GM12878 (cell line): Measurements from ENCODE around the gene CCR2. TPM values are rescaled to one million over a fixed set of nuclear protein-coding genes. Genes with fewer than 3 reads are reported as not detected.

Experiments used
- ATAC-seq: fragments of 200-7000 bp; cut with Tn5 transposase; 3 replicates; pipeline ENCODE4 v1.9.1; 2020; ENCODE audit warnings: mild to moderate bottlenecking, moderate library complexity
- BruUV-seq: library from RNA; stranded (reverse); fragments of 400-500 nt; replicated peaks from 2 replicates; lab custom pipeline; 2021; lab: Mats Ljungman, UMichigan
- CTCF ChIA-PET: fragments of 300-600 bp; sonication (Branson Sonifier 250); formaldehyde crosslinking; extraction: SDS; loops from one replicate; lab custom pipeline; 2021; ENCODE audit warnings: inconsistent platforms; lab: Yijun Ruan, JAX
- POLR2A ChIA-PET: fragments of 350-600 bp; formaldehyde crosslinking; extraction: SDS; loops from one replicate; lab custom pipeline; 2021; ENCODE audit warnings: inconsistent platforms; lab: Charles Lee
- RAD21 ChIA-PET: fragments of 300-600 bp; sonication (Branson Sonifier 250); formaldehyde crosslinking; loops from one replicate; lab custom pipeline; 2023; ENCODE audit warnings: antibody characterized with exemption; ENCODE audit not compliant: unreplicated experiment; lab: Charles Lee
- SMC1A ChIA-PET: fragments of 300-600 bp; sonication (Branson Sonifier 250); formaldehyde crosslinking; loops from one replicate; lab custom pipeline; 2023; ENCODE audit not compliant: unreplicated experiment, uncharacterized antibody; lab: Charles Lee
- DNase-seq: peaks from one replicate; pipeline ENCODE4 v3.0.0-alpha.2; 2011; ENCODE audit warnings: low read depth, low spot score
- FAIRE-seq: peaks from 3 replicates; lab custom pipeline; 2011; peaks lifted over from hg19 to GRCh38; lab: Jason Lieb, UNC
- H2AFZ ChIP-seq: 2 replicates; pipeline ENCODE4 v1.6.0; 2011; ENCODE audit warnings: low read depth, low read length, control low read depth; ENCODE audit not compliant: control insufficient read depth
- H3K27ac ChIP-seq: 2 replicates; pipeline ENCODE4 v1.5.1; 2011; ENCODE audit warnings: control low read depth; ENCODE audit not compliant: control insufficient read depth, insufficient read depth
- H3K27me3 ChIP-seq, 2 experiments: replicated peaks in 1 of 2; 2 replicates each; pipeline versions ENCODE4 v1.6.0 to v1.6.1; 2011; ENCODE audit warnings: low read length in 1 of 2; ENCODE audit not compliant: control insufficient read depth in 2 of 2, insufficient read depth in 2 of 2
- H3K36me3 ChIP-seq, 2 experiments: 2 replicates each; pipeline ENCODE4 v1.5.1; 2011; ENCODE audit warnings: low read length in 1 of 2; ENCODE audit not compliant: control insufficient read depth in 2 of 2, insufficient read depth in 2 of 2
- H3K4me1 ChIP-seq: 2 replicates; pipeline ENCODE4 v1.6.1; 2011; ENCODE audit warnings: mild to moderate bottlenecking, low read length, moderate library complexity, mixed read lengths; ENCODE audit not compliant: control insufficient read depth, insufficient read depth
- H3K4me2 ChIP-seq: 2 replicates; pipeline ENCODE4 v1.6.0; 2011; ENCODE audit warnings: control low read depth; ENCODE audit not compliant: control insufficient read depth, insufficient read depth
- H3K4me3 ChIP-seq: fragments of 200-600 bp; sonication (generic); 2 replicates; pipeline ENCODE4 v1.5.1; 2016
- H3K79me2 ChIP-seq: 2 replicates; pipeline ENCODE4 v1.6.0; 2011; ENCODE audit warnings: low read length; ENCODE audit not compliant: control insufficient read depth, insufficient read depth
- H3K9ac ChIP-seq: 2 replicates; pipeline ENCODE4 v1.8.0; 2011; ENCODE audit warnings: low read length, control low read depth, mixed read lengths; ENCODE audit not compliant: control insufficient read depth, insufficient read depth
- H3K9me3 ChIP-seq: replicated peaks from 3 replicates; pipeline ENCODE4 v1.5.1; 2011; ENCODE audit warnings: mild to moderate bottlenecking, low read length; ENCODE audit not compliant: control insufficient read depth, insufficient read depth
- H4K20me1 ChIP-seq: 2 replicates; pipeline ENCODE4 v1.6.0; 2011; ENCODE audit not compliant: control insufficient read depth, insufficient read depth
- ATF7 ChIP-seq: fragments of 450-650 bp; IDR thresholded peaks from 2 replicates; pipeline ENCODE4 v1.6.1; 2016; ENCODE audit warnings: low read depth, mild to moderate bottlenecking
- BCL11A ChIP-seq: IDR thresholded peaks from 2 replicates; pipeline ENCODE4 v1.6.1; 2011; ENCODE audit warnings: low read depth, low read length
- CBFB ChIP-seq: IDR thresholded peaks from 2 replicates; pipeline ENCODE4 v1.6.1; 2016; ENCODE audit warnings: antibody characterized with exemption, low read depth
- EP300 ChIP-seq, 2 experiments: fragments of 150-350 bp in 1 of 2; IDR thresholded peaks; 2 replicates each; pipeline ENCODE4 v1.6.1; 2011 to 2012; ENCODE audit warnings: low read depth in 2 of 2, low read length in 2 of 2, borderline replicate concordance in 1 of 2, improper control_type of control experiment in 1 of 2, inconsistent platforms in 1 of 2; ENCODE audit not compliant: control insufficient read depth in 1 of 2
- ETV6 ChIP-seq, 2 experiments: fragments of 450-650 bp in 1 of 2; IDR thresholded peaks in 1 of 2; conservative IDR thresholded peaks in 1 of 2; 2 replicates each; pipeline ENCODE4 v1.6.1; 2014; ENCODE audit warnings: antibody characterized with exemption in 1 of 2, borderline replicate concordance in 1 of 2, low read depth in 1 of 2, mild to moderate bottlenecking in 1 of 2, moderate library complexity in 1 of 2
- IKZF1 ChIP-seq: fragments of 450-650 bp; conservative IDR thresholded peaks from 2 replicates; pipeline ENCODE4 v1.6.1; 2017; ENCODE audit warnings: antibody characterized with exemption, mild to moderate bottlenecking
- IKZF2 ChIP-seq, 2 experiments: fragments of 450-650 bp; IDR thresholded peaks; 2 replicates each; pipeline ENCODE4 v1.6.1; 2017; ENCODE audit warnings: mild to moderate bottlenecking in 2 of 2, moderate library complexity in 2 of 2
- IRF4 ChIP-seq: IDR thresholded peaks from 2 replicates; pipeline ENCODE4 v1.6.1; 2011; ENCODE audit warnings: low read depth, low read length
- LARP7 ChIP-seq: fragments of 450-650 bp; IDR thresholded peaks from 2 replicates; pipeline ENCODE4 v1.6.1; 2017; ENCODE audit warnings: mild to moderate bottlenecking
- MEF2A ChIP-seq: IDR thresholded peaks from 2 replicates; pipeline ENCODE4 v1.6.1; 2011; ENCODE audit warnings: low read depth, mild to moderate bottlenecking, low read length, moderate library complexity; ENCODE audit not compliant: insufficient read depth
- MTA3 ChIP-seq: IDR thresholded peaks from 2 replicates; pipeline ENCODE4 v1.6.1; 2012; ENCODE audit warnings: low read length, inconsistent platforms, borderline replicate concordance
- NFIC ChIP-seq: IDR thresholded peaks from 2 replicates; pipeline ENCODE4 v1.6.1; 2012; ENCODE audit warnings: low read depth, mild to moderate bottlenecking, inconsistent platforms, low read length, moderate library complexity
- NR2F1 ChIP-seq: fragments of 450-650 bp; conservative IDR thresholded peaks from 2 replicates; pipeline ENCODE4 v1.6.1; 2017; ENCODE audit warnings: mild to moderate bottlenecking
- PAX5 ChIP-seq: IDR thresholded peaks from 2 replicates; pipeline ENCODE4 v1.6.1; 2011; ENCODE audit warnings: low read depth, low read length, borderline replicate concordance
- POLR2A ChIP-seq: IDR thresholded peaks from 2 replicates; pipeline ENCODE4 v1.6.1; 2011; ENCODE audit warnings: low read depth, mild to moderate bottlenecking, low read length
- SRF ChIP-seq, 2 experiments: IDR thresholded peaks; 2 replicates each; pipeline ENCODE4 v1.6.1; 2011; ENCODE audit warnings: low read depth in 2 of 2, low read length in 2 of 2, mild to moderate bottlenecking in 1 of 2, moderate library complexity in 1 of 2
- ZBED1 ChIP-seq: IDR thresholded peaks from 2 replicates; pipeline ENCODE4 v1.6.1; 2016; ENCODE audit warnings: borderline replicate concordance
- WGBS: methylation state at CpG from one replicate; pipeline ENCODE4 v1.1.6; 2016; ENCODE audit warnings: low lambda C conversion rate; ENCODE audit not compliant: insufficient replicate concordance, insufficient coverage; ENCODE audit errors: missing lambda C conversion rate; 5-methylcytosine and 5-hydroxymethylcytosine counted together
- in situ Hi-C: fragments of 300-500 bp; cut with MboI; formaldehyde crosslinking; loops from 9 replicates; pipeline ENCODE4 v1.14.3; 2018; ENCODE audit warnings: mixed read lengths
- intact Hi-C: fragments of 100-400 bp; cut with micrococcal nuclease; formaldehyde crosslinking; loops from one replicate; pipeline ENCODE4 v1.14.2; 2022; ENCODE audit not compliant: unreplicated experiment
- polyA plus RNA-seq, 11 experiments: library from polyadenylated mRNA; depleted of rRNA in 4 of 11; unstranded in 6 of 11; stranded (reverse) in 5 of 11; fragments of >200 nt; fragmentation: Nextera tagmentation in 4 of 11; fragmentation: Illumina TruSeq in 1 of 11; extraction: Ambion mirVana in 4 of 11; extraction: Trizol in 1 of 11; gene quantifications; 1 replicate in 1 of 11; 2 replicates in 10 of 11; pipeline versions ENCODE4 v1.2.1 to v1.2.3, GENCODE V29; 2011 to 2016; ENCODE audit warnings: inconsistent platforms in 2 of 11, missing spikeins in 2 of 11, low read depth in 1 of 11
- total RNA-seq, 4 experiments: library from RNA; depleted of rRNA in 3 of 4; stranded (reverse); fragments of >200 nt in 3 of 4; fragmentation: Illumina TruSeq in 1 of 4; extraction: Trizol in 1 of 4; gene quantifications; 2 replicates each; pipeline versions ENCODE4 v1.2.1 to v1.2.3, GENCODE V29; 2013 to 2021
- TF ChIP-seq, protein P1 (sequence below): IDR thresholded peaks from 2 replicates; pipeline ENCODE4 v1.6.1; 2012; ENCODE audit warnings: low read length, inconsistent platforms
- TF ChIP-seq, protein P2 (sequence below): fragments of 450-650 bp; IDR thresholded peaks from 2 replicates; pipeline ENCODE4 v1.6.1; 2017; ENCODE audit warnings: mild to moderate bottlenecking, low read depth, inconsistent platforms; ENCODE audit not compliant: poor library complexity, severe bottlenecking

Gene CCR2
- total and polyA plus RNA-seq, 10 of the 15 experiments (the other 5 are each of a cell fraction or from before 2014, with no cell fraction given) = 1.9 to 4.7 (median 3.5) TPM; not detected in 1

DNA sequence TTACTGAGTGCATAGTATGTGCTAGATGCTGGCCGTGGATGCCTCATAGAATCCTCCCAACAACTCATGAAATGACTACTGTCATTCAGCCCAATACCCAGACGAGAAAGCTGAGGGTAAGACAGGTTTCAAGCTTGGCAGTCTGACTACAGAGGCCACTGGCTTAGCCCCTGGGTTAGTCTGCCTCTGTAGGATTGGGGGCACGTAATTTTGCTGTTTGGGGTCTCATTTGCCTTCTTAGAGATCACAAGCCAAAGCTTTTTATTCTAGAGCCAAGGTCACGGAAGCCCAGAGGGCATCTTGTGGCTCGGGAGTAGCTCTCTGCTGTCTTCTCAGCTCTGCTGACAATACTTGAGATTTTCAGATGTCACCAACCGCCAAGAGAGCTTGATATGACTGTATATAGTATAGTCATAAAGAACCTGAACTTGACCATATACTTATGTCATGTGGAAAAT, 15.8 kb downstream of the CCR2 start:
- no peaks in the 10 kb centered on the region for H3K36me3 ChIP-seq
- peak; percentile 88 for FAIRE-seq
- no peak overlapping the region for H3K4me3 ChIP-seq
- POLR2A ChIA-PET = interaction anchor here (0.8 to 5.9 kb wide), 12 partner anchors 10 to 282 kb away, joined by 3 to 22 read pairs (median 6); partner anchors contain the start of gene CCR1
- H3K4me2 ChIP-seq = peak overlapping the region; percentile 63
- no peaks in the 10 kb centered on the region for H4K20me1 ChIP-seq
- H2AFZ ChIP-seq = no peak overlapping the region
- RAD21 ChIA-PET = interaction anchor here (0.6 to 13.5 kb wide), 42 partner anchors 9 to 489 kb away, joined by 3 to 421 read pairs (median 7); partner anchors contain the start of genes CCR1, CCR2 and CXCR6
- intact Hi-C loops = loop anchor here (10.0 kb wide), 1 partner anchor 185 kb away; no protein-coding TSS in a partner anchor
- DNase-seq = no peak
- peak; percentile 83 for ATAC-seq
- no peak overlapping the region for H3K9ac ChIP-seq
- 0 out of 2 replicates have a peak overlapping the region, but pooled peaks have one; percentile 53 for H3K27ac ChIP-seq
- H3K4me1 ChIP-seq = peaks cover 14% of the 10 kb centered on the region
- H3K9me3 ChIP-seq = no peaks in the 10 kb centered on the region
- H3K27me3 ChIP-seq = peaks cover 0 to 3% of the 10 kb centered on the region in 2 experiments; a peak in 2 of 4 replicates
- BruUV-seq = no TSS peak
- 1% methylated on average over 6 of the region's 6 CpGs for WGBS
- no peaks in the 10 kb centered on the region for H3K79me2 ChIP-seq
- CTCF ChIA-PET = interaction anchor here (0.6 to 21.1 kb wide), 44 partner anchors 8 to 433 kb away, joined by 3 to 714 read pairs (median 7); partner anchors contain the start of genes CCR1 and CCR3
- SMC1A ChIA-PET = interaction anchor here (0.6 to 15.8 kb wide), 43 partner anchors 8 to 488 kb away, joined by 3 to 581 read pairs (median 7); partner anchors contain the start of genes CCR1 and CCR2
- in situ Hi-C loops = loop anchor here (5.0 to 10.0 kb wide), 4 partner anchors 157 to 605 kb away; no protein-coding TSS in a partner anchor
- TF ChIP-seq NFIC (peak; percentile 97), MTA3 (peak; percentile 76; the same call in 1 of the 2 replicates), EP300 (IDR thresholded peaks at IDR 0.05; ENCODE audit: borderline replicate concordance in 1 of 2, control insufficient read depth in 1 of 2, low read depth in 2 of 2, low read length in 2 of 2) (peak; percentile 22 to 27; a peak in 1 of 4 replicates), IKZF2 (IDR thresholded peaks at IDR 0.05) (peak; percentile 59 to 67; a peak in 3 of 4 replicates), SRF (IDR thresholded peaks at IDR 0.05; ENCODE audit: low read depth in 2 of 2, low read length in 2 of 2) (0 out of 4 replicates have a peak, but pooled peaks of 1 of the 2 experiments have one; percentile 40), ETV6 (conservative IDR thresholded peaks at IDR 0.05 in 1 of 2, IDR thresholded peaks at IDR 0.05 in 1 of 2; ENCODE audit: borderline replicate concordance in 1 of 2, low read depth in 1 of 2) (peak in 1 of 2 experiments; percentile 83; a peak in 2 of 4 replicates), MEF2A (no peak), NR2F1 (peak; percentile 86), ATF7 (peak; percentile 74), BCL11A (peak; percentile 41; the same call in 1 of the 2 replicates), CBFB (peak; percentile 60; the same call in 1 of the 2 replicates), PAX5 (peak; percentile 44; the same call in 1 of the 2 replicates), ZBED1 (0 out of 2 replicates have a peak, but pooled peaks have one; percentile 42), POLR2A (no peak), IRF4 (peak; percentile 86), IKZF1 (peak; percentile 48), LARP7 (no peak)
- TF ChIP-seq, protein P1, sequence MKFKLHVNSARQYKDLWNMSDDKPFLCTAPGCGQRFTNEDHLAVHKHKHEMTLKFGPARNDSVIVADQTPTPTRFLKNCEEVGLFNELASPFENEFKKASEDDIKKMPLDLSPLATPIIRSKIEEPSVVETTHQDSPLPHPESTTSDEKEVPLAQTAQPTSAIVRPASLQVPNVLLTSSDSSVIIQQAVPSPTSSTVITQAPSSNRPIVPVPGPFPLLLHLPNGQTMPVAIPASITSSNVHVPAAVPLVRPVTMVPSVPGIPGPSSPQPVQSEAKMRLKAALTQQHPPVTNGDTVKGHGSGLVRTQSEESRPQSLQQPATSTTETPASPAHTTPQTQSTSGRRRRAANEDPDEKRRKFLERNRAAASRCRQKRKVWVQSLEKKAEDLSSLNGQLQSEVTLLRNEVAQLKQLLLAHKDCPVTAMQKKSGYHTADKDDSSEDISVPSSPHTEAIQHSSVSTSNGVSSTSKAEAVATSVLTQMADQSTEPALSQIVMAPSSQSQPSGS = peak; percentile 88
- TF ChIP-seq, protein P2, sequence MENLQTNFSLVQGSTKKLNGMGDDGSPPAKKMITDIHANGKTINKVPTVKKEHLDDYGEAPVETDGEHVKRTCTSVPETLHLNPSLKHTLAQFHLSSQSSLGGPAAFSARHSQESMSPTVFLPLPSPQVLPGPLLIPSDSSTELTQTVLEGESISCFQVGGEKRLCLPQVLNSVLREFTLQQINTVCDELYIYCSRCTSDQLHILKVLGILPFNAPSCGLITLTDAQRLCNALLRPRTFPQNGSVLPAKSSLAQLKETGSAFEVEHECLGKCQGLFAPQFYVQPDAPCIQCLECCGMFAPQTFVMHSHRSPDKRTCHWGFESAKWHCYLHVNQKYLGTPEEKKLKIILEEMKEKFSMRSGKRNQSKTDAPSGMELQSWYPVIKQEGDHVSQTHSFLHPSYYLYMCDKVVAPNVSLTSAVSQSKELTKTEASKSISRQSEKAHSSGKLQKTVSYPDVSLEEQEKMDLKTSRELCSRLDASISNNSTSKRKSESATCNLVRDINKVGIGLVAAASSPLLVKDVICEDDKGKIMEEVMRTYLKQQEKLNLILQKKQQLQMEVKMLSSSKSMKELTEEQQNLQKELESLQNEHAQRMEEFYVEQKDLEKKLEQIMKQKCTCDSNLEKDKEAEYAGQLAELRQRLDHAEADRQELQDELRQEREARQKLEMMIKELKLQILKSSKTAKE = peak; percentile 23
